MM.1S (cell line): ENCODE results near the gene TRPV4.

ENCODE experiments used
- EZH2 ChIP-seq: fragments of 300-600 bp; sonication (generic); optimal IDR thresholded peaks from 2 replicates; pipeline ENCODE3; 2017; ENCODE audit warnings: low read depth, mild to moderate bottlenecking, antibody characterized with exemption, low read length, mixed read lengths
- TF ChIP-seq, protein P1 (sequence below): fragments of 300-600 bp; sonication (generic); IDR thresholded peaks from 2 replicates; pipeline ENCODE4 v1.5.1; 2016; ENCODE audit warnings: antibody characterized with exemption, low read length, mixed read lengths

DNA sequence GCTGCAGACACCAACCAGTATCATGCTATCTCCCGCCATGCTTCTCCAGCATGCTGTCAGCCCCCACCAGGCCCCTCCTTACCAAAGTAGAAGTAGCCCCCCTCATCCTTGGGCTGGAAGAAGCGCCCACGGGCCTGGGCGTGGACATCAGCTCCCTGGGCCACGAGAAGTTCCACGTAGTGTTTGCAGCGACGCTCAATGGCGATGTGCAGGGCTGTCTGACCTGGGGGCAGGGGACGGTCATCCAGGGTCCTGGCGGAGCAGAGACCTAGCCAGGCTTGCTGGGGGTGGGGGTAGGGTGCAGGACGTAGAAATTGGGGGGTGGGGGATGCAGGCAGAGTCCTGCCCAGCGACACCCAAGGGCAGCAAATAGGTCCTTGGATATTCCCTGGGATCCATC lies 32.7 kb downstream of the TRPV4 start:
- TF ChIP-seq, protein P1, sequence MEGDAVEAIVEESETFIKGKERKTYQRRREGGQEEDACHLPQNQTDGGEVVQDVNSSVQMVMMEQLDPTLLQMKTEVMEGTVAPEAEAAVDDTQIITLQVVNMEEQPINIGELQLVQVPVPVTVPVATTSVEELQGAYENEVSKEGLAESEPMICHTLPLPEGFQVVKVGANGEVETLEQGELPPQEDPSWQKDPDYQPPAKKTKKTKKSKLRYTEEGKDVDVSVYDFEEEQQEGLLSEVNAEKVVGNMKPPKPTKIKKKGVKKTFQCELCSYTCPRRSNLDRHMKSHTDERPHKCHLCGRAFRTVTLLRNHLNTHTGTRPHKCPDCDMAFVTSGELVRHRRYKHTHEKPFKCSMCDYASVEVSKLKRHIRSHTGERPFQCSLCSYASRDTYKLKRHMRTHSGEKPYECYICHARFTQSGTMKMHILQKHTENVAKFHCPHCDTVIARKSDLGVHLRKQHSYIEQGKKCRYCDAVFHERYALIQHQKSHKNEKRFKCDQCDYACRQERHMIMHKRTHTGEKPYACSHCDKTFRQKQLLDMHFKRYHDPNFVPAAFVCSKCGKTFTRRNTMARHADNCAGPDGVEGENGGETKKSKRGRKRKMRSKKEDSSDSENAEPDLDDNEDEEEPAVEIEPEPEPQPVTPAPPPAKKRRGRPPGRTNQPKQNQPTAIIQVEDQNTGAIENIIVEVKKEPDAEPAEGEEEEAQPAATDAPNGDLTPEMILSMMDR = no peak
- no peak for TF ChIP-seq EZH2
